Measurements from ENCODE around the gene SLC13A2. TPM values are rescaled to one million over a fixed set of nuclear protein-coding genes. Genes with fewer than 3 reads are reported as not detected.

Gene SLC13A2
- total RNA-seq, 1 experiment from 2014 or later, result not detected

- Histone ChIP-seq H3K23me2 (ENCODE audit: insufficient read length, low read depth, low read length, poor library complexity, severe bottlenecking) (no peaks in the 10 kb centered on the region), H3T11ph (ENCODE audit: low read length) (no peak overlapping the region), H3K27ac (ENCODE audit: insufficient read length, low read depth, low read length) (no peak overlapping the region), H2BK15ac (ENCODE audit: low read depth, low read length) (no peak overlapping the region), H2BK12ac (ENCODE audit: insufficient read length, low read depth, low read length) (no peak overlapping the region), H3K23ac (ENCODE audit: insufficient read length, low read depth, low read length) (no peak overlapping the region), H3K27me3 (ENCODE audit: insufficient read depth, low read length) (no peaks in the 10 kb centered on the region), H3K56ac (ENCODE audit: insufficient read length, low read depth, low read length) (no peak overlapping the region), H2AK5ac (ENCODE audit: insufficient read length, low read length) (no peak overlapping the region), H3K79me1 (ENCODE audit: insufficient read depth, low read depth, low read length, poor library complexity, severe bottlenecking) (no peaks in the 10 kb centered on the region), H3K4ac (ENCODE audit: low read depth, low read length) (no peak overlapping the region), H2AFZ (ENCODE audit: low read length) (no peak overlapping the region), H3K9ac (ENCODE audit: extremely low read depth, insufficient read length, low read length) (no peak overlapping the region), H3K9me3 (ENCODE audit: control insufficient read depth, low read depth, low read length) (no peaks in the 10 kb centered on the region), H3K14ac (ENCODE audit: insufficient read depth, low read length) (no peak overlapping the region), H2BK20ac (ENCODE audit: low read depth, low read length, poor library complexity, severe bottlenecking) (no peak overlapping the region), H2BK5ac (ENCODE audit: insufficient read length, low read length) (no peak overlapping the region), H3K4me1 (ENCODE audit: insufficient read depth, low read length) (no peaks in the 10 kb centered on the region), H4K5ac (ENCODE audit: insufficient read length, low read depth, low read length) (no peak overlapping the region), H4K8ac (replicated peaks; ENCODE audit: insufficient read length, low read depth, low read length) (no peak overlapping the region), H4K20me1 (ENCODE audit: control insufficient read depth, insufficient read depth, insufficient read length) (no peaks in the 10 kb centered on the region), H3K79me2 (ENCODE audit: insufficient read depth, low read length) (no peaks in the 10 kb centered on the region), H3K4me2 (ENCODE audit: insufficient read depth, insufficient read length, low read length) (no peak overlapping the region), H3K18ac (ENCODE audit: insufficient read length, low read depth, low read length) (no peak overlapping the region), H2BK120ac (ENCODE audit: low read depth, low read length, poor library complexity, severe bottlenecking) (no peak overlapping the region), H4K91ac (ENCODE audit: insufficient read length, low read depth, low read length) (no peak overlapping the region)
- H3K9me3 Mint-ChIP-seq, result no peaks in the 10 kb centered on the region
- no peak overlapping the region for H3K4me3 Mint-ChIP-seq
- H3K27me3 Mint-ChIP-seq (ENCODE audit: low read depth), result peaks cover 12% of the 10 kb centered on the region
- no peak overlapping the region for H3K27ac Mint-ChIP-seq
- peaks cover 2 to 27% of the 10 kb centered on the region in 2 experiments; a peak in 3 of 4 replicates for H3K4me1 Mint-ChIP-seq
- TF ChIP-seq CTCF (conservative IDR thresholded peaks at IDR 0.05), result no peak
- no CpG with 5 or more reads among the region's 9 CpGs for WGBS (ENCODE audit: extremely low coverage, insufficient read length, low lambda C conversion rate)
- DNase-seq, result no peak
- H3K36me3 Mint-ChIP-seq (ENCODE audit: insufficient read depth in 1 of 3, low read depth in 3 of 3), result no peaks in the 10 kb centered on the region
These were observed 55.0 kb downstream of the SLC13A2 start for GRCh38 chr17:28528327-28529012.
